ENCODE data around the gene USP47. TPM values are rescaled to one million over a fixed set of nuclear protein-coding genes. Genes with fewer than 3 reads are reported as not detected.

The USP47 gene
- total and polyA plus RNA-seq, 2 experiments from 2014 or later: 16.3 to 36.7 TPM

DNA sequence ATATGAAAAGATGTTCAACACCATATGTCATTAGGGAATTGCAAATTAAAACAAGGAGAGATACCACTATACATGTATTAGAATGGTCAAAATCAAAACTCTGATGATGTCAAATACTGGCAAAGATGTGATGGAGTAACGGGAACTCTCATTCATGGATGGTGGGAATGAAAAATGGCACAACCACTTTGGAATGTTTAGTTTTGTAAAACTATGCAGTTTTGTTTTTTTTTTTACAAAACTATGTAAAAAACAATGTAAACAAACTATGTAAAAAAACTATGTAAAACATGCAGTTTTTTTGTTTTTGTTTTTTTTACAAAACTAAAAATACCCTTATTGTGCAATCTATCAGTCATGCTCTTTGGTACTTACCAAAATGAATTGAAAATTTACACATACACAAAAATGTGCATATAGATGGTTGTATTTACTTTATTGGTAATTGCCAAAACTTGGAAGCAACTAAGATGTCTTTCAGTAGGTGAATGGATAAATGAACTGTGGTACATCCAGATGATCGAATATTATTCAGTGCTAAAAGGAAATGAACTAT, 5.0 kb upstream of the USP47 start (continued):
- TF ChIP-seq POLR2AphosphoS5 (IDR thresholded peaks at IDR 0.05; ENCODE audit: low read depth) (no peak), EZH2 (IDR thresholded peaks at IDR 0.05; ENCODE audit: low read depth, unreplicated experiment) (no peak), REST (IDR thresholded peaks at IDR 0.05; ENCODE audit: unreplicated experiment) (no peak), NANOG (IDR thresholded peaks at IDR 0.05; ENCODE audit: borderline replicate concordance) (no peak), ETS1 (IDR thresholded peaks at IDR 0.05) (no peak), STAT1 (IDR thresholded peaks at IDR 0.05; ENCODE audit: unreplicated experiment) (no peak), JUNB (IDR thresholded peaks at IDR 0.05; ENCODE audit: unreplicated experiment) (no peak), ZNF114 (CRISPR knock-in tag; IDR thresholded peaks at IDR 0.05) (no peak), CTCF (conservative IDR thresholded peaks at IDR 0.05; ENCODE audit: low read depth in 2 of 2) (no peak)

DNA sequence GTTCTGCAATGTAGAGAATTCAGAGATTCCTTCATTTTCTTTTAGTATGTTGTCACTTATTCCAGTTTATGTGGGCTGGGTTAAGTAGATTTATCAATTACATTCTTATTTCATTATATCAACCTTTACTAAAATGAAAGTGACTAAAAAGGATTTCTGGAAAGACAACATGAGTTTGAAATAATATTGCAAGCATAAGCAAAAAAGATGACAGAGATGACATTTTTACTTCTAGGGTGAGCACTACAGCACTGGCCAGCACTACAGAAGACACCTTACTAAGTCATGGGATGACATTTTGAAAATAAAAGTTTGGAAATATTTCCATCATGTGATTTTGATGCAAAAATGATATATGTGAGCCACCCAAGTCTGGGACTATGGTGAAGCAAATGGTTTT, 2.1 kb upstream of the USP47 start:
- Histone ChIP-seq H3K4me2 (no peak overlapping the region), H3K9me2 (ENCODE audit: insufficient read depth) (no peaks in the 10 kb centered on the region), H3K4me3 (no peak overlapping the region), H3K36me3 (ENCODE audit: insufficient read depth) (no peaks in the 10 kb centered on the region), H3F3A (replicated peaks; ENCODE audit: low read depth) (no peaks in the 10 kb centered on the region), H4K20me1 (replicated peaks; ENCODE audit: insufficient read depth) (peaks cover 18% of the 10 kb centered on the region), H2AFZ (no peak overlapping the region), H3K27ac (ENCODE audit: low read depth) (no peak overlapping the region), H3K4me1 (ENCODE audit: insufficient read depth) (peaks cover 23% of the 10 kb centered on the region), H3K27me3 (ENCODE audit: insufficient read depth) (no peaks in the 10 kb centered on the region), H3K79me2 (replicated peaks; ENCODE audit: insufficient read depth) (peaks cover 22% of the 10 kb centered on the region)
- H3K27me3 Mint-ChIP-seq (ENCODE audit: insufficient read depth, low read depth, poor library complexity): peaks cover 3% of the 10 kb centered on the region
- no peaks in the 10 kb centered on the region for H3K36me3 Mint-ChIP-seq (ENCODE audit: low read depth)
- no peak overlapping the region for H3K4me3 Mint-ChIP-seq
- H3K4me1 Mint-ChIP-seq: peaks cover 3% of the 10 kb centered on the region
- H3K27ac Mint-ChIP-seq: no peak overlapping the region
- DNase-seq (ENCODE audit: low spot score) (no peak), ATAC-seq (no peak)
- no peaks in the 10 kb centered on the region for H3K9me3 Mint-ChIP-seq
- TF ChIP-seq STAT1 (IDR thresholded peaks at IDR 0.05; ENCODE audit: unreplicated experiment): no peak
- TF ChIP-seq EZH2phosphoT487 (IDR thresholded peaks at IDR 0.05; ENCODE audit: unreplicated experiment): no peak
- TF ChIP-seq EZH2 (IDR thresholded peaks at IDR 0.05; ENCODE audit: low read depth, unreplicated experiment): no peak
- TF ChIP-seq ETS1 (IDR thresholded peaks at IDR 0.05): no peak
- no peak for TF ChIP-seq REST (IDR thresholded peaks at IDR 0.05; ENCODE audit: unreplicated experiment)
